Measurements from ENCODE around the gene NUFIP1. TPM values are rescaled to one million over a fixed set of nuclear protein-coding genes. Genes with fewer than 3 reads are reported as not detected.

Gene NUFIP1
- total RNA-seq, 1 donor from 2014 or later, result 3.1 TPM

- no peaks in the 10 kb centered on the region for H3K36me3 ChIP-seq
- H3K4me3 ChIP-seq, result peak overlapping the region; percentile 66
- H3K27ac ChIP-seq (replicated peaks), result peak overlapping the region; percentile 95
- intact Hi-C loops (cut with micrococcal nuclease), result no loop called here
- H3K27me3 ChIP-seq (ENCODE audit: low read depth), result no peaks in the 10 kb centered on the region
- DNase-seq, result no peak
- no peak for TF ChIP-seq CTCF (IDR thresholded peaks at IDR 0.05; ENCODE audit: borderline replicate concordance)
- no peaks in the 10 kb centered on the region for H3K9me3 ChIP-seq (replicated peaks)
- H3K4me1 ChIP-seq, result peaks cover 39% of the 10 kb centered on the region
Measured at GRCh38 chr13:44919104-44919804, 70.0 kb downstream of the NUFIP1 start.

GRCh38 chr13:44918326-44919103 lies 70.8 kb downstream of the NUFIP1 start:
- peak; percentile 90 for TF ChIP-seq CTCF (IDR thresholded peaks at IDR 0.05; ENCODE audit: borderline replicate concordance)
- Histone ChIP-seq H3K4me3 (peak overlapping the region; percentile 66), H3K36me3 (no peaks in the 10 kb centered on the region), H3K27ac (replicated peaks) (peak overlapping the region; percentile 95), H3K9me3 (replicated peaks) (no peaks in the 10 kb centered on the region), H3K27me3 (ENCODE audit: low read depth) (no peaks in the 10 kb centered on the region), H3K4me1 (peaks cover 39% of the 10 kb centered on the region)
- intact Hi-C loops (cut with micrococcal nuclease), result no loop called here
- DNase-seq, result peak; percentile 89

- intact Hi-C loops (cut with micrococcal nuclease), result no loop called here
- Histone ChIP-seq H3K36me3 (no peaks in the 10 kb centered on the region), H3K4me1 (peaks cover 35% of the 10 kb centered on the region), H3K27ac (replicated peaks) (peak overlapping the region; percentile 95), H3K27me3 (ENCODE audit: low read depth) (no peaks in the 10 kb centered on the region), H3K9me3 (replicated peaks) (no peaks in the 10 kb centered on the region), H3K4me3 (peak overlapping the region; percentile 66)
- TF ChIP-seq CTCF (IDR thresholded peaks at IDR 0.05; ENCODE audit: borderline replicate concordance), result peak; percentile 59
- DNase-seq, result peak; percentile 94
Measured at GRCh38 chr13:44917589-44918325, 71.5 kb downstream of the NUFIP1 start.

- Histone ChIP-seq H3K27ac (replicated peaks) (no peak overlapping the region), H3K27me3 (ENCODE audit: low read depth) (no peaks in the 10 kb centered on the region), H3K4me3 (no peak overlapping the region), H3K36me3 (no peaks in the 10 kb centered on the region), H3K4me1 (peaks cover 7% of the 10 kb centered on the region), H3K9me3 (replicated peaks) (peaks cover 11% of the 10 kb centered on the region)
- no peak for TF ChIP-seq CTCF (IDR thresholded peaks at IDR 0.05; ENCODE audit: borderline replicate concordance)
- intact Hi-C loops (cut with micrococcal nuclease), result no loop called here
- no peak for DNase-seq
Measured at GRCh38 chr13:44912278-44913016, 76.8 kb downstream of the NUFIP1 start.

GRCh38 chr13:44908712-44909111 lies 80.6 kb downstream of the NUFIP1 start:
- Histone ChIP-seq H3K9me3 (replicated peaks) (peaks cover 11% of the 10 kb centered on the region), H3K4me3 (no peak overlapping the region), H3K36me3 (no peaks in the 10 kb centered on the region), H3K27ac (replicated peaks) (no peak overlapping the region), H3K27me3 (ENCODE audit: low read depth) (no peaks in the 10 kb centered on the region), H3K4me1 (peaks cover 31% of the 10 kb centered on the region)
- no peak for DNase-seq
- TF ChIP-seq CTCF (IDR thresholded peaks at IDR 0.05; ENCODE audit: borderline replicate concordance), result no peak
- intact Hi-C loops (cut with micrococcal nuclease), result no loop called here
